Erythroblast (primary cell): ENCODE results near the gene MIA3.
A peak's percentile ranks its signal among the peaks of the same experiment; 100 is the strongest.

Experiments
- DNase-seq, 2 experiments: peaks; one replicate each; lab custom pipeline; 2025; lab: John Stamatoyannopoulos, UW
- GATA1 ChIP-seq: IDR thresholded peaks from 2 replicates; pipeline ENCODE4 v1.6.1; 2011; ENCODE audit warnings: low read depth, mild to moderate bottlenecking, control low read depth, low read length, moderate library complexity
- POLR2A ChIP-seq: IDR thresholded peaks from 2 replicates; pipeline ENCODE4 v1.6.1; 2011; ENCODE audit warnings: mild to moderate bottlenecking, low read length

MIA3 gene

GRCh38 chr1:222631611-222632208 lies 13.8 kb downstream of the MIA3 start:
- DNase-seq: no peak

GRCh38 chr1:222632749-222633148 lies 14.9 kb downstream of the MIA3 start:
- TF ChIP-seq POLR2A (no peak), GATA1 (no peak)
- DNase-seq: no peak

More at GRCh38 chr1:222631611-222632208, 13.8 kb downstream of the MIA3 start:
- TF ChIP-seq GATA1: no peak
- no peak for TF ChIP-seq POLR2A

GRCh38 chr1:222634180-222635013 lies 16.5 kb downstream of the MIA3 start:
- TF ChIP-seq GATA1 (no peak), POLR2A (no peak)
- DNase-seq: peak; percentile 86 to 93

GRCh38 chr1:222641269-222641948 lies 23.5 kb downstream of the MIA3 start:
- DNase-seq: peak in 1 of 2 experiments; percentile 4
- TF ChIP-seq GATA1 (no peak), POLR2A (no peak)

GRCh38 chr1:222642468-222642867 lies 24.6 kb downstream of the MIA3 start:
- TF ChIP-seq GATA1 (no peak), POLR2A (no peak)
- no peak for DNase-seq

- peak in 1 of 2 experiments; percentile 85 for DNase-seq
These were observed 25.7 kb downstream of the MIA3 start for GRCh38 chr1:222643606-222643937.

GRCh38 chr1:222643938-222644635 lies 26.2 kb downstream of the MIA3 start:
- peak; percentile 96 for TF ChIP-seq POLR2A
- no peak for TF ChIP-seq GATA1
- peak; percentile 99 for DNase-seq

More at GRCh38 chr1:222643606-222643937, 25.7 kb downstream of the MIA3 start:
- TF ChIP-seq POLR2A: no peak
- no peak for TF ChIP-seq GATA1

- DNase-seq: peak in 1 of 2 experiments; percentile 77
- TF ChIP-seq POLR2A: no peak
- no peak for TF ChIP-seq GATA1
These were observed 26.7 kb downstream of the MIA3 start for GRCh38 chr1:222644636-222644980.

GRCh38 chr1:222652676-222653075 lies 34.8 kb downstream of the MIA3 start:
- TF ChIP-seq POLR2A: no peak
- no peak for TF ChIP-seq GATA1
- DNase-seq: no peak

- TF ChIP-seq GATA1 (no peak), POLR2A (no peak)
- no peak for DNase-seq
These were observed 35.4 kb downstream of the MIA3 start for GRCh38 chr1:222653178-222653827.

- DNase-seq: peak; percentile 80 to 86
- no peak for TF ChIP-seq GATA1
- no peak for TF ChIP-seq POLR2A
These were observed 37.0 kb downstream of the MIA3 start for GRCh38 chr1:222654849-222655248.

- TF ChIP-seq POLR2A (no peak), GATA1 (no peak)
- DNase-seq: no peak
These were observed 38.7 kb downstream of the MIA3 start for GRCh38 chr1:222656391-222657155.

- no peak for DNase-seq
- TF ChIP-seq POLR2A (no peak), GATA1 (no peak)
These were observed 40.0 kb downstream of the MIA3 start for GRCh38 chr1:222657899-222658298.
